AML-193 (cell line): Measurements from ENCODE around the gene RPL4.
"Not testable (repeated sequence)": the region's sequence is repeated elsewhere in the genome, so short reads cannot be mapped to it uniquely, and the experiment has no call there.

Source experiments
- DNase-seq, 2 experiments: peaks; one replicate each; lab custom pipeline; 2025; lab: John Stamatoyannopoulos, UW

Gene RPL4

GRCh38 chr15:66491846-66492245 lies 12.8 kb downstream of the RPL4 start:
- DNase-seq, result no peak

- no peak for DNase-seq
Observed at GRCh38 chr15:66489179-66489791, 15.4 kb downstream of the RPL4 start.

- DNase-seq, result no peak
Observed at GRCh38 chr15:66488525-66488924, 16.1 kb downstream of the RPL4 start.

- no peak for DNase-seq
Observed at GRCh38 chr15:66486887-66487286, 17.8 kb downstream of the RPL4 start.

- no peak for DNase-seq
Observed at GRCh38 chr15:66484539-66485112, 20.0 kb downstream of the RPL4 start.

GRCh38 chr15:66483131-66483566 lies 21.5 kb downstream of the RPL4 start:
- DNase-seq, result peak; percentile 84 to 90

GRCh38 chr15:66482539-66482938 lies 22.1 kb downstream of the RPL4 start:
- DNase-seq, result no peak

GRCh38 chr15:66481107-66481856 lies 23.4 kb downstream of the RPL4 start:
- DNase-seq, result no peak

- no peak for DNase-seq
Observed at GRCh38 chr15:66480267-66480666, 24.4 kb downstream of the RPL4 start.

GRCh38 chr15:66477011-66477410 lies 27.6 kb downstream of the RPL4 start:
- DNase-seq, result no peak

GRCh38 chr15:66476535-66476934 lies 28.1 kb downstream of the RPL4 start:
- DNase-seq, result no peak

GRCh38 chr15:66474963-66475362 lies 29.7 kb downstream of the RPL4 start:
- DNase-seq, result no peak

GRCh38 chr15:66474135-66474534 lies 30.5 kb downstream of the RPL4 start:
- DNase-seq, result no peak

- no peak for DNase-seq
Observed at GRCh38 chr15:66472176-66472999, 32.3 kb downstream of the RPL4 start.

GRCh38 chr15:66470825-66471224 lies 33.8 kb downstream of the RPL4 start:
- DNase-seq, result not testable (repeated sequence)

- DNase-seq, result not testable (repeated sequence)
Observed at GRCh38 chr15:66467162-66468040, 37.3 kb downstream of the RPL4 start.

- DNase-seq, result not testable (repeated sequence)
Observed at GRCh38 chr15:66465294-66465693, 39.4 kb downstream of the RPL4 start.

- no peak for DNase-seq
Observed at GRCh38 chr15:66462627-66463026, 42.0 kb downstream of the RPL4 start.

GRCh38 chr15:66461917-66462316 lies 42.7 kb downstream of the RPL4 start:
- DNase-seq, result no peak

- DNase-seq, result not testable (repeated sequence)
Observed at GRCh38 chr15:66461294-66461693, 43.4 kb downstream of the RPL4 start.
